GM19438 (cell line): ENCODE data around the gene SPTLC2.
A peak's percentile ranks its signal among the peaks of the same experiment; 100 is the strongest.

ENCODE experiments used
- ATAC-seq: cut with Tn5 transposase; IDR thresholded peaks from one replicate; pipeline ENCODE4 v1.9.1; 2021; ENCODE audit warnings: low read depth; ENCODE audit not compliant: unreplicated experiment

SPTLC2 gene

GRCh38 chr14:77511486-77512162 lies 104.8 kb downstream of the SPTLC2 start:
- no peak for ATAC-seq

- no peak for ATAC-seq
Measured at GRCh38 chr14:77509366-77509765, 107.1 kb downstream of the SPTLC2 start.

GRCh38 chr14:77508876-77509275 lies 107.6 kb downstream of the SPTLC2 start:
- no peak for ATAC-seq

- ATAC-seq, result no peak
Measured at GRCh38 chr14:77508249-77508648, 108.2 kb downstream of the SPTLC2 start.

GRCh38 chr14:77507762-77508161 lies 108.7 kb downstream of the SPTLC2 start:
- ATAC-seq, result no peak

- no peak for ATAC-seq
Measured at GRCh38 chr14:77505031-77505430, 111.4 kb downstream of the SPTLC2 start.

GRCh38 chr14:77503138-77503537 lies 113.3 kb downstream of the SPTLC2 start:
- no peak for ATAC-seq

- no peak for ATAC-seq
Measured at GRCh38 chr14:77502109-77502782, 114.2 kb downstream of the SPTLC2 start.

- peak; percentile 30 for ATAC-seq
Measured at GRCh38 chr14:77498984-77499527, 117.4 kb downstream of the SPTLC2 start.

- ATAC-seq, result peak; percentile 72
Measured at GRCh38 chr14:77498120-77498979, 118.1 kb downstream of the SPTLC2 start, which contains the start of gene ISM2. Gene ISM2 (minus strand): TSS chr14:77498816. CDS start chr14:77498793, 23 bp downstream.

- ATAC-seq, result no peak
Measured at GRCh38 chr14:77495334-77495733, 121.1 kb downstream of the SPTLC2 start.

GRCh38 chr14:77491056-77491455 lies 125.4 kb downstream of the SPTLC2 start:
- ATAC-seq, result no peak

- no peak for ATAC-seq
Measured at GRCh38 chr14:77490347-77490986, 126.0 kb downstream of the SPTLC2 start.

- ATAC-seq, result no peak
Measured at GRCh38 chr14:77489041-77489440, 127.4 kb downstream of the SPTLC2 start.

GRCh38 chr14:77488558-77488957 lies 127.9 kb downstream of the SPTLC2 start:
- ATAC-seq, result no peak

- ATAC-seq, result no peak
Measured at GRCh38 chr14:77485901-77486678, 130.3 kb downstream of the SPTLC2 start.

- ATAC-seq, result no peak
Measured at GRCh38 chr14:77485256-77485655, 131.2 kb downstream of the SPTLC2 start.

- ATAC-seq, result no peak
Measured at GRCh38 chr14:77482422-77482821, 134.0 kb downstream of the SPTLC2 start.

- ATAC-seq, result peak; percentile 81
Measured at GRCh38 chr14:77478796-77479195, 137.6 kb downstream of the SPTLC2 start.

GRCh38 chr14:77478029-77478428 lies 138.4 kb downstream of the SPTLC2 start:
- ATAC-seq, result no peak
